ENCODE data around the gene H6PD.

H6PD gene

DNA sequence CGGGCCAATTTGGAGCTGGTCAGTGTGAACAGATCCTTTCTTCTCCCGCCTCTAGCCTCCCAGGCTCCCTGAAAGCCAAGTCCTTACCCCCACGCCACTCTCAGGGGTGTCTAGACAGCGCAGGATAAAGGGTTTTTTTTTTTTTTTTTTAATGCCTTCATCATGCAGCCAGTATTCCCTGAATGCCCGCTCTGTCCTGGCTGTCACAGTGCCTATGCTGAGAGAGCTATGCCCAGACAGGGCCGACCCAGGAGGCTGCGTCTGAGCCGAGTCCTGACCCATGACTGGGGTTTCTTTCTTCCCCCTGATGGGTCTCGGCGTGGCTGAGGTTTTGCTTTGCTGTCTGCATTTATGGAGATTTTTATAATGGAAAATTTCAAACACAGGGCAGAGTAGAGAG, 76.5 kb downstream of the H6PD start:
- no peaks in the 10 kb centered on the region for H3K36me3 ChIP-seq (ENCODE audit: control insufficient read depth, low read depth, low read length)
- H3K27me3 ChIP-seq (ENCODE audit: control insufficient read depth, insufficient read depth, low read length), result no peaks in the 10 kb centered on the region
- H3K4me3 ChIP-seq (ENCODE audit: low read length), result no peak overlapping the region
- H3K9ac ChIP-seq (ENCODE audit: low read length), result no peak overlapping the region
- H3K9me3 ChIP-seq (ENCODE audit: control insufficient read depth, low read depth, low read length), result no peaks in the 10 kb centered on the region
- H3K27ac ChIP-seq (ENCODE audit: low read length), result no peak overlapping the region
- no peaks in the 10 kb centered on the region for H3K4me1 ChIP-seq (ENCODE audit: control insufficient read depth, low read depth, low read length)

DNA sequence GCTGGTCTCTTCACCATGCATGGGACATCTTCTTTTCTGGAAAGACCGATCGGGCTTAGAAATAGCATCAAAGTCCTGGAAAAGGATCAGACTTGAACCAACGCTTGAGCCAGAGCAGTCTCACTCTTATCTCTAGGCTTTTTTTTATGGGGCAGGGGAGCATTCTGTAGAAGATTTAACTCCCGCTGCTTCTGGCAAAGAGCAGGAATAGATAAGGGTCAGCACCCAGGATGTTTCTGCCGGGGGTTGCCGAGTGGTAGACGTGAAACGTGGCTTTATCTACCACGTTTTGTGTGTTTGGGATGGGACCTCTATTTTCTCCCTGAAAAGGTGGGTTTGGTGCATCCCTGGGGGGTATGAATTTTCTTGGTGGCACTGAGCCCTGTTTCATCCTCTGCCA, 76.9 kb downstream of the H6PD start:
- no peaks in the 10 kb centered on the region for H3K36me3 ChIP-seq (ENCODE audit: control insufficient read depth, low read depth, low read length)
- H3K4me3 ChIP-seq (ENCODE audit: low read length), result no peak overlapping the region
- no peaks in the 10 kb centered on the region for H3K9me3 ChIP-seq (ENCODE audit: control insufficient read depth, low read depth, low read length)
- no peaks in the 10 kb centered on the region for H3K4me1 ChIP-seq (ENCODE audit: control insufficient read depth, low read depth, low read length)
- no peak overlapping the region for H3K27ac ChIP-seq (ENCODE audit: low read length)
- no peaks in the 10 kb centered on the region for H3K27me3 ChIP-seq (ENCODE audit: control insufficient read depth, insufficient read depth, low read length)
- H3K9ac ChIP-seq (ENCODE audit: low read length), result no peak overlapping the region

DNA sequence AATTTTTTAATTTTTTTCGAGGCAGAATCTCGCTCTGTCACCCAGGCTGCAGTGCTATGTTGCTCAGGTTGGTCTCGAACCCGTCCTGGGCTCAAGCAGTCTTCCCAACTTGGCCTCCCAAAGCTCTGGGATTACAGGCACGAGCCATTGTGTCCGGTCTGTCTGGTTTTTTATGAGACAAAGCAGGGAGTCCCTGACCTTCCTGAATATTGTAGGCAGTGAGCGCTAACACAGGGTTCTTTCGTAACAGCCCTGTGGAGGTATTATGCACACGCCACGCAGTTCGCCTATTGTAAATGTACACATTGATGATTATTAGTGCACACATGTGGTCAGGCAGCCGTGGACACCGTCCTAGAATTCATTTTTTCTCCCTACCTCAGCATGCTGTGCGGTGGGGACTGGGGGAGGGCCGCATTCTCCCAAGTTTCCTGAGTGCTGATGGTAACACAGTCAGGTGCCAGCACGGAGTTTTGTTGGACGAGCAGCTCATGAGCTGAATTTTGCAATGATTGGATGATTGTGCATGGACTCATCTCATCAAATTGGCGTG, 77.7 kb downstream of the H6PD start:
- no peaks in the 10 kb centered on the region for H3K4me1 ChIP-seq (ENCODE audit: control insufficient read depth, low read depth, low read length)
- no peaks in the 10 kb centered on the region for H3K36me3 ChIP-seq (ENCODE audit: control insufficient read depth, low read depth, low read length)
- H3K4me3 ChIP-seq (ENCODE audit: low read length), result no peak overlapping the region
- H3K27ac ChIP-seq (ENCODE audit: low read length), result no peak overlapping the region
- H3K27me3 ChIP-seq (ENCODE audit: control insufficient read depth, insufficient read depth, low read length), result no peaks in the 10 kb centered on the region
- H3K9me3 ChIP-seq (ENCODE audit: control insufficient read depth, low read depth, low read length), result no peaks in the 10 kb centered on the region
- no peak overlapping the region for H3K9ac ChIP-seq (ENCODE audit: low read length)

DNA sequence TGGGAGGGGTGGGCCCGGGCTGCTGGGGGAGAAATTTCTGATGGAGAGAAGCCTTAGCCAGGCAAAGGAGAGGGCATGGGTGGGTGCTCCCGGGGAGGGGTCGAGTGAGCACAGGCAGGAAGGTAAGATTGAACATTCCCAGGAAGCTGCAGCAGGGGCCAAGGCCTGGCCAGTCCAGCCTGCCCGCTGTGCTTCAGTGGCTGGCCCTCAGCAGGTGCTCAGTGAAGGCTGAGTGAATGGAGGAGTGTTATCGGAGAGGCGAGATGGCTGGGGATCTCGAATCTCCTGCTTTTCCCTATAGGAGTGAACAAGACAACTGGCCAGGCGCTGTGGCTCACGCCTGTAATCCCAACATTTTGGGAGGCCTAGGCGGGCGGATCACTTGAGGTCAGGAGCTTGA, 79.0 kb downstream of the H6PD start:
- Histone ChIP-seq H3K4me1 (ENCODE audit: control insufficient read depth, low read depth, low read length) (no peaks in the 10 kb centered on the region), H3K9ac (ENCODE audit: low read length) (no peak overlapping the region), H3K27ac (ENCODE audit: low read length) (no peak overlapping the region), H3K27me3 (ENCODE audit: control insufficient read depth, insufficient read depth, low read length) (no peaks in the 10 kb centered on the region), H3K4me3 (ENCODE audit: low read length) (no peak overlapping the region), H3K9me3 (ENCODE audit: control insufficient read depth, low read depth, low read length) (no peaks in the 10 kb centered on the region), H3K36me3 (ENCODE audit: control insufficient read depth, low read depth, low read length) (no peaks in the 10 kb centered on the region)

DNA sequence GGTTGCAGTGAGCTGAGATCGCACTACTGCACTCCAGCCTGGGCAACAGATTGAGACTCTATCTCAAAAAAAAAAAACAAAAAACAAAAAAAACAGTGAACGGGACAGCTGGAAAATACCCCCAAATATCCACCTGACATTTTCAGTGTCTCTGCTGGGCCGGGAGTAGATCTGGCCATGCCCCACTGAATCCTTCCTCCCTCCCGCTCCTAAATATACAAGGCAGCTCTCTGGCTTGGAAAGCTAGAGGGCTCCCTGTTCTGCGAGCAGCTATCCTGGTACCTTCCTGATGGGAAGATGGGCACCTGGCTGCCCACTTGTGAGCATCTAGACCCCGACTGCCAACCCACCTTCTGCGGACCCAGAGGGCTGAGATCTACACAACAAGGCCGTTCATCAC, 79.5 kb downstream of the H6PD start:
- H3K36me3 ChIP-seq (ENCODE audit: control insufficient read depth, low read depth, low read length), result no peaks in the 10 kb centered on the region
- no peaks in the 10 kb centered on the region for H3K27me3 ChIP-seq (ENCODE audit: control insufficient read depth, insufficient read depth, low read length)
- H3K9me3 ChIP-seq (ENCODE audit: control insufficient read depth, low read depth, low read length), result no peaks in the 10 kb centered on the region
- H3K4me3 ChIP-seq (ENCODE audit: low read length), result no peak overlapping the region
- H3K9ac ChIP-seq (ENCODE audit: low read length), result no peak overlapping the region
- H3K27ac ChIP-seq (ENCODE audit: low read length), result no peak overlapping the region
- H3K4me1 ChIP-seq (ENCODE audit: control insufficient read depth, low read depth, low read length), result no peaks in the 10 kb centered on the region

DNA sequence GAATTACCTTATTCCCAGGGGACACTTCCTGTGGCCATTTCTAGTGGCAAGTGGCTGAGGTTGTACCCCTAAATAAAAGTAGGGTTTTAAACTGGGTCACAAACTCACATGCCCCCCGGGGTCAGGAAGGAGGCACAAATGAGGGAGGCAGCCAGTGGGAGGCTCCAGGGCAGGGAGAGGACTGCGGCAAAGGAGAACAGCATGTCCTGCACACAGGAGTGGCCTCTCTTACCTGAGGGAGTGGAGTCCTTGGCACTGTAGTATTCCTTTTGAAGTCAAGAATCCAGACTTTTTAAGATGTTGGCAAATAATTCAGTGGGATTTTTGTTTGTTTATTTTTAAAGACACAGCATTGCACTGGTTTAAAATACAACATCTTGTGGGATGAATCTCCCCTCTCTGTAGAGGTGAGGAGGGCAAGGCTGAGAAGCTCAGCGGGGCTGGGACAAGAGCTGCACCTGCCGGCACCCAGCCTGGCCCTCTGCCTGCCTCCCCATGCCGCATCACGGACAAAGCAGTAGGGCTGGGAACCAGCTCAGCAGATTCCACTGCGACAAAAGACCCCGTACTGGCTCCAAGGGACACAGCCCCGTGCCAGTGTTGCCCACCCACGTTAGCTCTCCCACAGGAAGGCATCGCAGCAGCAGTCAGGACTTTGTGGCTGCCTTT, 80.3 kb downstream of the H6PD start:
- H3K4me3 ChIP-seq (ENCODE audit: low read length), result no peak overlapping the region
- H3K4me1 ChIP-seq (ENCODE audit: control insufficient read depth, low read depth, low read length), result peaks cover 7% of the 10 kb centered on the region
- H3K27me3 ChIP-seq (ENCODE audit: control insufficient read depth, insufficient read depth, low read length), result no peaks in the 10 kb centered on the region
- H3K9me3 ChIP-seq (ENCODE audit: control insufficient read depth, low read depth, low read length), result no peaks in the 10 kb centered on the region
- no peak overlapping the region for H3K9ac ChIP-seq (ENCODE audit: low read length)
- no peaks in the 10 kb centered on the region for H3K36me3 ChIP-seq (ENCODE audit: control insufficient read depth, low read depth, low read length)
- H3K27ac ChIP-seq (ENCODE audit: low read length), result no peak overlapping the region

DNA sequence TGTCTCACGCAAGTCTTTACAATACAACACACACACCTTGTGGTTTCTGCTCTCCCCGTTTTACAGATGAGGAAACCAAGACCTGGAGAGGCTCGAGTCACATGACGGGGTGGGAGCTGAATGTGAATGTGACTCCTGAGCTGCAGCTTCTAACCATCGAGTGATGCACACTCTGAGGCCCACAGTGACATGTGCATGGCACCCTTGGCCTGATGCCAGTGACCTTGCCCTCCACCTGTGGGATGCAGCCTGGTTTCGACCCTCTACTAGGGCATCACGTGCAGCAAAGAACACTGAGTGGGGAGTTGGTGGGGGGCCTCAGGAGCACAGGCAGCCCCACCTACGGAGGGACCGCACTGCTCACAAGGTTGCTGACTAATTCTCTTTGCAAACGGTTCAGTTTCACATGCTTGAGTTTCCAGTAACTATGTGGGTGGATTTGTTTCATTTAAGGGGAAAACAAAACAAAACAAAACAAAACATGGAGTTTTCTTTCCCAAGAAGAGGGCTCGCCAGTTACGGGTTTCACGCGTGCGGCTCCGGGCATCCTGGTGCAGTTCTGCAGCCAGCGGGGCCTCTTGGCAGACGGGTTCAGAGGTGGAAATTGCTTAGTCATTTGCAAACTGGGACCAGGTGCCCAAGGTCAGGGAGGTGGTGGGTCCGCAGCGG, 81.0 kb downstream of the H6PD start:
- Histone ChIP-seq H3K9ac (ENCODE audit: low read length) (no peak overlapping the region), H3K36me3 (ENCODE audit: control insufficient read depth, low read depth, low read length) (no peaks in the 10 kb centered on the region), H3K9me3 (ENCODE audit: control insufficient read depth, low read depth, low read length) (no peaks in the 10 kb centered on the region), H3K4me1 (ENCODE audit: control insufficient read depth, low read depth, low read length) (peaks cover 14% of the 10 kb centered on the region), H3K4me3 (ENCODE audit: low read length) (no peak overlapping the region), H3K27me3 (ENCODE audit: control insufficient read depth, insufficient read depth, low read length) (peaks cover 4% of the 10 kb centered on the region), H3K27ac (ENCODE audit: low read length) (no peak overlapping the region)

DNA sequence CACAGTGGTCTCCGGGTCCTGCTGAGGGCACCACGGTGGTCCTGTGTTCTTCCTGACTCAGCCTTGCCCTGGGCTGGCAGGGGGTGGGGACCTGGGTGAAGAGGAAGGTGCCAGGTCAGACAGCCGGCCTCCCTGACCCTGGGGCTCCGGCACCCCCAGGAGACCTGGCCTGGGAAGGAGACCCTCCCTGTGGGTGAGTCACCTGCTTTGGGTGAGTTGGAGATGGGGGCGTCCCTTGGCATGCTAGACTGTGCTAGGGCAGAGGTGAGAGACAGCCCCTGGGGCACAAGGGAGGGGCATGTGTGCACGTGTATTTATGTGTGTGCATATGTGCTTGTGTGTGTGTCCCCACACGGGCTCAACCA, 81.5 kb downstream of the H6PD start:
- no peak overlapping the region for H3K4me3 ChIP-seq (ENCODE audit: low read length)
- H3K27me3 ChIP-seq (ENCODE audit: control insufficient read depth, insufficient read depth, low read length), result peaks cover 10% of the 10 kb centered on the region
- H3K27ac ChIP-seq (ENCODE audit: low read length), result no peak overlapping the region
- no peak overlapping the region for H3K9ac ChIP-seq (ENCODE audit: low read length)
- H3K36me3 ChIP-seq (ENCODE audit: control insufficient read depth, low read depth, low read length), result no peaks in the 10 kb centered on the region
- no peaks in the 10 kb centered on the region for H3K9me3 ChIP-seq (ENCODE audit: control insufficient read depth, low read depth, low read length)
- peaks cover 19% of the 10 kb centered on the region for H3K4me1 ChIP-seq (ENCODE audit: control insufficient read depth, low read depth, low read length)

DNA sequence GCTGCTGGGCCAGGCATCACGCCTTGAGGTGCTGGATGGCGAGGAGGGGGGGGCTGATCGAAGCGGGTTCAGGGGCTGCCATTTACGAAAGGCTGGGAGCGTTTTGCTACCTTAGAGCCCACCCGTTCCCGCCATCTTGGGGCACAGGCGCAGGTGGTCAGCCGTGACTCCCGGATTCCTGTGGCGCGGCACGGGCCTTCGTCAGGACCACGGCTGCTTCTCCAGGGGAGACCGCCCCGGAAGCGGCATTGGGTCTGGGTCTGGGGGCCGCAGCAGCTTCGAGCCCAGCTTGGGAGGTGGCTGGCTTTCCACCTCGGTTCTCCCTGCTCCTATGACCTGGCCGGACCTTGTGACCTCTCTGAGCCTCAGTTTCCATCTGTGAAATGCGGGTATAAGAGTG, 81.9 kb downstream of the H6PD start:
- no peak overlapping the region for H3K27ac ChIP-seq (ENCODE audit: low read length)
- H3K9me3 ChIP-seq (ENCODE audit: control insufficient read depth, low read depth, low read length), result no peaks in the 10 kb centered on the region
- no peak overlapping the region for H3K4me3 ChIP-seq (ENCODE audit: low read length)
- H3K4me1 ChIP-seq (ENCODE audit: control insufficient read depth, low read depth, low read length), result peaks cover 24% of the 10 kb centered on the region
- peaks cover 14% of the 10 kb centered on the region for H3K27me3 ChIP-seq (ENCODE audit: control insufficient read depth, insufficient read depth, low read length)
- H3K36me3 ChIP-seq (ENCODE audit: control insufficient read depth, low read depth, low read length), result no peaks in the 10 kb centered on the region
- H3K9ac ChIP-seq (ENCODE audit: low read length), result no peak overlapping the region

DNA sequence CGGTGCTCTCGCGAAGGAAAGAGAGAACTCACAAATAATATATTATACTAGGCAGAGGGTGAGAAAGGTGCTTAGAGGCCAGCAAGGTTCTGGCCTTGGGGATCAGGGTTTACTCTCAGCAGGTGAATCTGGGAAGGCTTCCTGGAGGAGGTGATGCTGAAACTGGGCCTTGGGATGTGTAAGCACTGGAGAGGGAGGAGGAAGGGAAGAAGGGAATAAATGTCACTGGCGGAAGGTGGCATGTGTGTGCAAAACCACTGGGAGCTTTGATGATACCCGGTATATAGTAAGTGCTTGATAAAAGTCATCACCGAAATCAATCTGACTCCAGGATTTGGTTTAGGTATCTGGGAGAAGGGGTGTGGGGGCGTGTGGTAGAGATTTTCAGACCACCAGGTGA, 82.5 kb downstream of the H6PD start:
- peaks cover 15% of the 10 kb centered on the region for H3K27me3 ChIP-seq (ENCODE audit: control insufficient read depth, insufficient read depth, low read length)
- H3K9me3 ChIP-seq (ENCODE audit: control insufficient read depth, low read depth, low read length), result no peaks in the 10 kb centered on the region
- H3K4me1 ChIP-seq (ENCODE audit: control insufficient read depth, low read depth, low read length), result peaks cover 29% of the 10 kb centered on the region
- H3K36me3 ChIP-seq (ENCODE audit: control insufficient read depth, low read depth, low read length), result no peaks in the 10 kb centered on the region
- H3K4me3 ChIP-seq (ENCODE audit: low read length), result no peak overlapping the region
- H3K9ac ChIP-seq (ENCODE audit: low read length), result no peak overlapping the region
- H3K27ac ChIP-seq (ENCODE audit: low read length), result no peak overlapping the region

DNA sequence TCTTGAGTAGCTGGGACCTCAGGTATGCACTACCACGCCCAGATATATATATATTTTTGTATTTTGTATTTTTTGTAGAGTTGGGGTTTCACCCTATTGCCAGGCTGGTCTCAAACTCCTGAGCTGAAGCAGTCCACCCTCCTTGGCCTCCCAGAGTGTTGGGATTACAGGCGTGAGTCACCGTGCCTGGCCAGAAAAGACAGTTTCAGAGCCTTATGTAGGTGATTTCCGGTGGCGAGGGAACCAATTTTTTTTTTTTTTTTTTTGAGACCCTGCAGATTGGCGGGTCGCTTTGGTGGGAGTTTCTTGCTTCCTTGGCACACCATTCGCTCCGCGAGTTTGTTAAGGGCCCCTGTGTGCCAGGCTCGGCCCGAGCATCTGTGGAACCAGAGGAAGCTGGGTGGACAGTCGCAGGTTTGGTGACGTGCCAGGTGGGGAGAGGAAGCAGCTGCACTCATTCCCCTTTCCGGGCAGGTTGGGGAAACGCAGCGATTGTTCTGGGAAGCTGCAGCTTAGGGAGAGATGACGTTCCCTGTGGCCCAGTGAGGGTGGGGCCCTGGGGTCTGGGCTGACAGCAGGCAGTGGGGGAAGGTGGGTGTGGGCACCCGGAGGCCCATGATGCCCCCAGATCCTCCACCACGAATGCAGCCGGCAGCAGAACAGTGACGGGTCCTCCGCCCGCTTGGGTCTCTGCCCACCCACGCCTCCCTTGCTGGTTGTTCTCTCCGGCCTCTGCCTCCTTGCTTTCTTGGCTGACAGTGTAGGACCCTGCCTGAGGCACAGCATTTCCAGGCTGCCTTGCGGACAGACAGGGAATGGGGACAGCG, 83.2 kb downstream of the H6PD start:
- Histone ChIP-seq H3K4me3 (ENCODE audit: low read length) (no peak overlapping the region), H3K27me3 (ENCODE audit: control insufficient read depth, insufficient read depth, low read length) (peaks cover 15% of the 10 kb centered on the region), H3K36me3 (ENCODE audit: control insufficient read depth, low read depth, low read length) (no peaks in the 10 kb centered on the region), H3K4me1 (ENCODE audit: control insufficient read depth, low read depth, low read length) (peaks cover 29% of the 10 kb centered on the region), H3K9me3 (ENCODE audit: control insufficient read depth, low read depth, low read length) (no peaks in the 10 kb centered on the region), H3K27ac (ENCODE audit: low read length) (no peak overlapping the region), H3K9ac (ENCODE audit: low read length) (no peak overlapping the region)

Data from iPS-18a (cell line).